GM20000 (cell line): ENCODE measurements around the gene GBE1.

ENCODE experiments used
- DNase-seq: peaks from one replicate; pipeline ENCODE4 v3.0.0; 2012; ENCODE audit warnings: low spot score
- TF ChIP-seq, protein P1 (sequence below): IDR thresholded peaks from 2 replicates; pipeline ENCODE4 v1.5.1; 2012; ENCODE audit warnings: mild to moderate bottlenecking, control low read depth; ENCODE audit errors: extremely low read depth, missing control alignments

GBE1 gene

GRCh38 chr3:81696090-81696489 is 65.4 kb downstream of the GBE1 start:
- no peak for DNase-seq
- TF ChIP-seq, protein P1, sequence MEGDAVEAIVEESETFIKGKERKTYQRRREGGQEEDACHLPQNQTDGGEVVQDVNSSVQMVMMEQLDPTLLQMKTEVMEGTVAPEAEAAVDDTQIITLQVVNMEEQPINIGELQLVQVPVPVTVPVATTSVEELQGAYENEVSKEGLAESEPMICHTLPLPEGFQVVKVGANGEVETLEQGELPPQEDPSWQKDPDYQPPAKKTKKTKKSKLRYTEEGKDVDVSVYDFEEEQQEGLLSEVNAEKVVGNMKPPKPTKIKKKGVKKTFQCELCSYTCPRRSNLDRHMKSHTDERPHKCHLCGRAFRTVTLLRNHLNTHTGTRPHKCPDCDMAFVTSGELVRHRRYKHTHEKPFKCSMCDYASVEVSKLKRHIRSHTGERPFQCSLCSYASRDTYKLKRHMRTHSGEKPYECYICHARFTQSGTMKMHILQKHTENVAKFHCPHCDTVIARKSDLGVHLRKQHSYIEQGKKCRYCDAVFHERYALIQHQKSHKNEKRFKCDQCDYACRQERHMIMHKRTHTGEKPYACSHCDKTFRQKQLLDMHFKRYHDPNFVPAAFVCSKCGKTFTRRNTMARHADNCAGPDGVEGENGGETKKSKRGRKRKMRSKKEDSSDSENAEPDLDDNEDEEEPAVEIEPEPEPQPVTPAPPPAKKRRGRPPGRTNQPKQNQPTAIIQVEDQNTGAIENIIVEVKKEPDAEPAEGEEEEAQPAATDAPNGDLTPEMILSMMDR, result no peak

DNA sequence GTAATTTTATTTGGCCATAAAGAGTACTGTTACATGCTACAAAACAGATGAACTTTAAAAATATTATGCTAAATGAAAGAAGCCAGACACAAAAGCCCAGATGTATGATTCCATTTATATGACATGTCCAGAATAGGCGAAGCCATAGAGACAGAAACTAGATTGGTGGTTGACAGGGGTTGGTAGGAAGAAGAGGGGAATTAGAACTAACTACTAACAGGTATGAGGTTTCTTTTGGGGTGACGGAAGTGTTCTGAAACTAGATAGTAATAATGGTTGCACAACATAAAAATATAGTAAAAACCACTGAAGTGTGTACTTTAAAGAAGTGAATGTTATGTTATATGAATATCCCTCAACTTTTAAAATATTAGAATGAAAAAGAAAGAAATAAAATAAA is 66.1 kb downstream of the GBE1 start:
- DNase-seq, result no peak
- TF ChIP-seq, protein P1, result no peak

DNA sequence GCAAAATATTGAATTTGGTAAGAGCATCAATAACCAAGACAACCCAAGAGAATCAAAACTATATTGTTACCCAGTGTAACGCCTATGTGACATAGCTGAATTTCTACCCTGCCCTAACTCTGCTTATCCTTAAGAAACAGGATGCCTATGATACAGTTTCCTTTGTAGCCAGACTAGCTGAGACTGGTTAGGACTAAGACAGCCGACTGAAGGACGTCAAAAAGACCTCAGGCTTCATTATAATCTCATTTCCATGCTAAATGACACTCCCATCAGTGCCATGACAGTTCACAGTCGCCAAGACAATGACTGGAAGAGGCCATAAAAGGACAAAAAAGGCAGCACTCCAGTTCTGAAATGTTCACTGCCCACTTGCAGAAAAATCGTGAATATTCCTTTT is 66.8 kb downstream of the GBE1 start:
- TF ChIP-seq, protein P1, result no peak
- no peak for DNase-seq

DNA sequence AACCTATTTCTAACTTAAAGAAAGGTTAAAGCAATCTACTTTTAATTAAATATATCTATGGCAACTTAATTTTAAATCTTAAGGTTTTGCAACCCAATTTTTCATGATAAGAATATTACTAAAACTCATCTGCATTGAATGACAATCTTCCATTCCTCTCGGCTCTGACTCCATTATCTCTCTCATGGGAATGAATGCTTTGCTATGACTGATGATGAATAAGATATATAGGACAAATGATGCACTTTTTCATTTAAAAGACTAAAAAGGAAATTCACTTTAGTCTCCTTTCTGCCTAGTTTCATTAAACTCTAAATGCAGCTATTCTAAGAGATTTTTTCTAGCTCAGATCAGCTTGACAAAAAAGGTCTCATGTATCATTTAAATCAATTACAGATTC is 68.7 kb downstream of the GBE1 start:
- TF ChIP-seq, protein P1, result no peak
- DNase-seq, result no peak

- TF ChIP-seq, protein P1, result no peak
- DNase-seq, result no peak
Observed at GRCh38 chr3:81689617-81690016, 71.8 kb downstream of the GBE1 start.

DNA sequence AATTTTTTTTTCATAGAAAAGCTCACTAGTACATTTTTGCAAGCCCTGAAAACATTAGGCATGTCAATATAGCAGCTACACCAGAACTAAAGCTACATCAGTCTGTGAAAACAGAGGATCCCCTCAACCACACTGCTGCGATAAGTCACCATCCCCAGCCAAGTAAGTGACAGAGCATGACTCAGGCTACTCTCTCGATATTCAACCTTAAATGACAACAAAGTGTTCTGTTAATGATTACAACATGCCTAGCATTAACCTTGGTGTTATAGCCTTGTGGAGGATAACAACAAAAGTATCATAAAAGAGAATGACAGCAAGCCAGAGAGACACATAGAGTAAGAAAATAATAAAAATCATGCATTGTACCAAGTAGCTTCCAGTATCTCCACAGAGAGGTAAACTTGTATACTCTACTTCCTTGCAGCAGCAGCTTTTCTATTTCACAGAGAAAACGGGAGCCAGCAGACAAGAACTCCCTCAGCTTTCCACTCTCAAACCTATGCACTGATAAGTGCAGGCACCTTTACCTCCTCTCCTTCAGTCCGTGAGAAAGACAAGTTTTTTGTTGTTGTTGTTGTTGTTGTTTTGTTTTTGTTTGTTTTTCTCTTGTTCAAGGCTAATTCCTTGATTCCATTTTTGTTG is 76.6 kb downstream of the GBE1 start:
- no peak for DNase-seq
- TF ChIP-seq, protein P1, result no peak

DNA sequence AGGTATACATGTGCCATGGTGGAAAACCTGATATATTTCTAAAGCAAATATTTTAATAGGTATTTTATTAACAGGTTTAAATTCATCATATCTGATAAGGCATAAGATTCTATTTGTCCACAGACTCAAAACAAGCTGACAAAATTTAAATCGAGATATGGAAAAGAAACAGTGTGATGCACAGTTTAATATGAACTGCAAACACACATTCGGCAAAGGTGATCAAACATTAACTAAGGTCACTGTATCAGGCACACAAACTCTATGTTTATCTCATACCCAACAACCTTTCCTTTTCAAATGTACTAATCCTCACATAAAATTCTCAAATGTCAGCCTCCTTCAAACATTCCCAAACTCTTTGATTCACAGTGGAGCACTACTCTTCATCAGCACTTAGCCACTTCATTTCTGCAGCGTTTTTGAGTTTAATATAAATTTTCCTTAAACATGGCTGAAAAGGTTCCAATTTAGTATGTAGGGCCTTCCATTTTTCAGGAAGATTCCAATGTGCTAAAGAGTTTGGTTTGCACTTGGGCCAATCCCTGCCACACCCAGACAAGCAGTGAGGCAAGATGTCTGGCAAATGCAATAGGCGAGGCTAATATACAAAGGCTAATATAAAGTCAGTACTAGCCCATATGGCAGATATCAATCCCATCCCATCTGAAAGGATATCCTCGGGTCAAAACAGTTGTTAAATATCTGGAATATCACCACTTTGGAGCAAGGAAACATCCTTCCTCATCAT is 84.6 kb downstream of the GBE1 start:
- DNase-seq, result no peak
- TF ChIP-seq, protein P1, result no peak
